Measurements from ENCODE around the gene LRRC23. TPM values are rescaled to one million over a fixed set of nuclear protein-coding genes. Genes with fewer than 3 reads are reported as not detected.
A peak's percentile ranks its signal among the peaks of the same experiment; 100 is the strongest.

The LRRC23 gene
- total and polyA plus RNA-seq, 2 of the 13 experiments (the other 11 are each of a cell fraction or from before 2014, with no cell fraction given), result 6.0 to 7.8 TPM

- TF ChIP-seq, protein P1, sequence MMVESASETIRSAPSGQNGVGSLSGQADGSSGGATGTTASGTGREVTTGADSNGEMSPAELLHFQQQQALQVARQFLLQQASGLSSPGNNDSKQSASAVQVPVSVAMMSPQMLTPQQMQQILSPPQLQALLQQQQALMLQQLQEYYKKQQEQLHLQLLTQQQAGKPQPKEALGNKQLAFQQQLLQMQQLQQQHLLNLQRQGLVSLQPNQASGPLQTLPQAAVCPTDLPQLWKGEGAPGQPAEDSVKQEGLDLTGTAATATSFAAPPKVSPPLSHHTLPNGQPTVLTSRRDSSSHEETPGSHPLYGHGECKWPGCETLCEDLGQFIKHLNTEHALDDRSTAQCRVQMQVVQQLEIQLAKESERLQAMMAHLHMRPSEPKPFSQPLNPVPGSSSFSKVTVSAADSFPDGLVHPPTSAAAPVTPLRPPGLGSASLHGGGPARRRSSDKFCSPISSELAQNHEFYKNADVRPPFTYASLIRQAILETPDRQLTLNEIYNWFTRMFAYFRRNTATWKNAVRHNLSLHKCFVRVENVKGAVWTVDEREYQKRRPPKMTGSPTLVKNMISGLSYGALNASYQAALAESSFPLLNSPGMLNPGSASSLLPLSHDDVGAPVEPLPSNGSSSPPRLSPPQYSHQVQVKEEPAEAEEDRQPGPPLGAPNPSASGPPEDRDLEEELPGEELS (CRISPR knock-in tag; IDR thresholded peaks at IDR 0.05), result peak; percentile 51; the same call in 1 of the 2 replicates
- TF ChIP-seq SMAD1 (CRISPR knock-in tag; IDR thresholded peaks at IDR 0.05; ENCODE audit: borderline replicate concordance, low read depth), result peak; percentile 88; the same call in 1 of the 2 replicates
- TF ChIP-seq ZNF20 (CRISPR knock-in tag; IDR thresholded peaks at IDR 0.05), result no peak
- TF ChIP-seq NCOA2 (CRISPR knock-in tag; IDR thresholded peaks at IDR 0.05), result no peak
- TF ChIP-seq NBN (conservative IDR thresholded peaks at IDR 0.05), result no peak
- peak; percentile 95 for TF ChIP-seq ELF3 (CRISPR knock-in tag; IDR thresholded peaks at IDR 0.05)
- no peak for TF ChIP-seq SUZ12 (IDR thresholded peaks at IDR 0.05; ENCODE audit: low read depth, low read length)
- TF ChIP-seq, protein P2, sequence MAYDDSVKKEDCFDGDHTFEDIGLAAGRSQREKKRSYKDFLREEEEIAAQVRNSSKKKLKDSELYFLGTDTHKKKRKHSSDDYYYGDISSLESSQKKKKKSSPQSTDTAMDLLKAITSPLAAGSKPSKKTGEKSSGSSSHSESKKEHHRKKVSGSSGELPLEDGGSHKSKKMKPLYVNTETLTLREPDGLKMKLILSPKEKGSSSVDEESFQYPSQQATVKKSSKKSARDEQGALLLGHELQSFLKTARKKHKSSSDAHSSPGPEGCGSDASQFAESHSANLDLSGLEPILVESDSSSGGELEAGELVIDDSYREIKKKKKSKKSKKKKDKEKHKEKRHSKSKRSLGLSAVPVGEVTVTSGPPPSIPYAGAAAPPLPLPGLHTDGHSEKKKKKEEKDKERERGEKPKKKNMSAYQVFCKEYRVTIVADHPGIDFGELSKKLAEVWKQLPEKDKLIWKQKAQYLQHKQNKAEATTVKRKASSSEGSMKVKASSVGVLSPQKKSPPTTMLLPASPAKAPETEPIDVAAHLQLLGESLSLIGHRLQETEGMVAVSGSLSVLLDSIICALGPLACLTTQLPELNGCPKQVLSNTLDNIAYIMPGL (CRISPR knock-in tag; IDR thresholded peaks at IDR 0.05; ENCODE audit: borderline replicate concordance in 1 of 2, low read depth in 1 of 2), result peak; percentile 94 to 98
- no peak; the same call in 1 of the 2 replicates for TF ChIP-seq POLR2AphosphoS2 (IDR thresholded peaks at IDR 0.05; ENCODE audit: low read depth, low read length)
- TF ChIP-seq, protein P3, sequence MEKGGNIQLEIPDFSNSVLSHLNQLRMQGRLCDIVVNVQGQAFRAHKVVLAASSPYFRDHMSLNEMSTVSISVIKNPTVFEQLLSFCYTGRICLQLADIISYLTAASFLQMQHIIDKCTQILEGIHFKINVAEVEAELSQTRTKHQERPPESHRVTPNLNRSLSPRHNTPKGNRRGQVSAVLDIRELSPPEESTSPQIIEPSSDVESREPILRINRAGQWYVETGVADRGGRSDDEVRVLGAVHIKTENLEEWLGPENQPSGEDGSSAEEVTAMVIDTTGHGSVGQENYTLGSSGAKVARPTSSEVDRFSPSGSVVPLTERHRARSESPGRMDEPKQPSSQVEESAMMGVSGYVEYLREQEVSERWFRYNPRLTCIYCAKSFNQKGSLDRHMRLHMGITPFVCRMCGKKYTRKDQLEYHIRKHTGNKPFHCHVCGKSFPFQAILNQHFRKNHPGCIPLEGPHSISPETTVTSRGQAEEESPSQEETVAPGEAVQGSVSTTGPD (CRISPR knock-in tag; IDR thresholded peaks at IDR 0.05), result 0 out of 2 replicates have a peak, but pooled peaks have one; percentile 38
- TF ChIP-seq ZNF18 (CRISPR knock-in tag; IDR thresholded peaks at IDR 0.05; ENCODE audit: insufficient replicate concordance), result peak; percentile 37
- TF ChIP-seq MED8 (CRISPR knock-in tag; IDR thresholded peaks at IDR 0.05; ENCODE audit: insufficient replicate concordance), result no peak
- TF ChIP-seq ZNF891 (CRISPR knock-in tag; IDR thresholded peaks at IDR 0.05), result peak; percentile 89
- TF ChIP-seq ZMYM4 (CRISPR knock-in tag; IDR thresholded peaks at IDR 0.05), result peak; percentile 96
- TF ChIP-seq ZNF234 (CRISPR knock-in tag; conservative IDR thresholded peaks at IDR 0.05), result no peak
- peak; percentile 33; the same call in 1 of the 2 replicates for TF ChIP-seq ZNF143 (CRISPR knock-in tag; IDR thresholded peaks at IDR 0.05)
- TF ChIP-seq ZFP37 (CRISPR knock-in tag; IDR thresholded peaks at IDR 0.05; ENCODE audit: borderline replicate concordance), result no peak
- peak; percentile 79; the same call in 1 of the 2 replicates for TF ChIP-seq REL (CRISPR knock-in tag; conservative IDR thresholded peaks at IDR 0.05)
- TF ChIP-seq GATAD1 (CRISPR knock-in tag; IDR thresholded peaks at IDR 0.05), result peak; percentile 97
- TF ChIP-seq ZNF260 (CRISPR knock-in tag; IDR thresholded peaks at IDR 0.05; ENCODE audit: borderline replicate concordance, low read depth), result no peak
- no peak for TF ChIP-seq ZFP36 (IDR thresholded peaks at IDR 0.05; ENCODE audit: borderline replicate concordance, low read depth, low read length, partially characterized antibody)
- 0 out of 2 replicates have a peak, but pooled peaks have one; percentile 37 for TF ChIP-seq ZSCAN29 (CRISPR knock-in tag; conservative IDR thresholded peaks at IDR 0.05)
Measured at GRCh38 chr12:6937481-6938352, 33.1 kb downstream of the LRRC23 start (continued).
